Stimulated activated naive B cell treated with anti-CD40 and anti-IgM and Interleukin-4, amounts not matched to agents 10 μg/mL and 1 μg/mL and 100 μg/mL, for 72 hours (primary cell): ENCODE results near the gene MICAL1.

Experiments used
- ATAC-seq, 2 donors: fragments of 150-1000 bp; cut with Tn5 transposase; replicated peaks; 2 replicates each; pipeline ENCODE4 v1.10.0; 2021; ENCODE audit warnings: moderate library complexity in 1 of 2
- DNase-seq: peaks from one replicate; pipeline ENCODE4 v3.0.0; 2021
- H3K27ac Mint-ChIP-seq: one replicate; pipeline ENCODE4 v1.8.0; 2022; ENCODE audit warnings: mild to moderate bottlenecking, mixed read lengths
- H3K27me3 Mint-ChIP-seq, 2 donors: one replicate each; pipeline ENCODE4 v1.8.0; 2022; ENCODE audit warnings: mixed read lengths in 2 of 2
- H3K36me3 Mint-ChIP-seq, 2 donors: one replicate each; pipeline ENCODE4 v1.8.0; 2022; ENCODE audit warnings: mixed read lengths in 2 of 2, mild to moderate bottlenecking in 1 of 2
- H3K4me1 Mint-ChIP-seq, 2 donors: one replicate each; pipeline ENCODE4 v1.8.0; 2022; ENCODE audit warnings: mixed read lengths in 2 of 2, mild to moderate bottlenecking in 1 of 2
- H3K4me3 Mint-ChIP-seq, 2 donors: one replicate each; pipeline ENCODE4 v1.8.0; 2022; ENCODE audit warnings: mild to moderate bottlenecking in 2 of 2, mixed read lengths in 2 of 2, moderate library complexity in 1 of 2
- H3K9me3 Mint-ChIP-seq, 2 donors: one replicate each; pipeline ENCODE4 v1.8.0; 2022; ENCODE audit warnings: mixed read lengths in 2 of 2, mild to moderate bottlenecking in 1 of 2

The MICAL1 gene

GRCh38 chr6:109397020-109397419, 58.6 kb downstream of the MICAL1 start:
- Mint-ChIP-seq H3K27ac (no peak overlapping the region), H3K4me1 (peaks cover 6 to 10% of the 10 kb centered on the region in 2 donors), H3K4me3 (no peak overlapping the region), H3K9me3 (peaks cover 3 to 4% of the 10 kb centered on the region in 2 donors), H3K27me3 (no peaks in the 10 kb centered on the region), H3K36me3 (peaks cover 1 to 4% of the 10 kb centered on the region in 2 donors)
- ATAC-seq, result peak in 1 of 2 donors; percentile 10
- DNase-seq, result no peak

GRCh38 chr6:109396046-109396718, 59.4 kb downstream of the MICAL1 start:
- no peaks in the 10 kb centered on the region for H3K27me3 Mint-ChIP-seq
- peaks cover 1 to 4% of the 10 kb centered on the region in 2 donors for H3K36me3 Mint-ChIP-seq
- no peak overlapping the region for H3K27ac Mint-ChIP-seq
- ATAC-seq (peak; percentile 41 to 57), DNase-seq (no peak)
- H3K4me3 Mint-ChIP-seq, result no peak overlapping the region
- peaks cover 3 to 4% of the 10 kb centered on the region in 2 donors for H3K9me3 Mint-ChIP-seq
- peaks cover 9 to 13% of the 10 kb centered on the region in 2 donors for H3K4me1 Mint-ChIP-seq
